GM12878 (cell line): ENCODE results near the gene CIDEA. TPM values are rescaled to one million over a fixed set of nuclear protein-coding genes. Genes with fewer than 3 reads are reported as not detected.

Source experiments
- ATAC-seq: fragments of 200-7000 bp; cut with Tn5 transposase; 3 replicates; pipeline ENCODE4 v1.9.1; 2020; ENCODE audit warnings: mild to moderate bottlenecking, moderate library complexity
- BruUV-seq: library from RNA; stranded (reverse); fragments of 400-500 nt; replicated peaks from 2 replicates; lab custom pipeline; 2021; lab: Mats Ljungman, UMichigan
- CTCF ChIA-PET: fragments of 300-600 bp; sonication (Branson Sonifier 250); formaldehyde crosslinking; extraction: SDS; loops from one replicate; lab custom pipeline; 2021; ENCODE audit warnings: inconsistent platforms; lab: Yijun Ruan, JAX
- POLR2A ChIA-PET: fragments of 350-600 bp; formaldehyde crosslinking; extraction: SDS; loops from one replicate; lab custom pipeline; 2021; ENCODE audit warnings: inconsistent platforms; lab: Charles Lee
- RAD21 ChIA-PET: fragments of 300-600 bp; sonication (Branson Sonifier 250); formaldehyde crosslinking; loops from one replicate; lab custom pipeline; 2023; ENCODE audit warnings: antibody characterized with exemption; ENCODE audit not compliant: unreplicated experiment; lab: Charles Lee
- SMC1A ChIA-PET: fragments of 300-600 bp; sonication (Branson Sonifier 250); formaldehyde crosslinking; loops from one replicate; lab custom pipeline; 2023; ENCODE audit not compliant: unreplicated experiment, uncharacterized antibody; lab: Charles Lee
- DNase-seq: peaks from one replicate; pipeline ENCODE4 v3.0.0-alpha.2; 2011; ENCODE audit warnings: low read depth, low spot score
- FAIRE-seq: peaks from 3 replicates; lab custom pipeline; 2011; peaks lifted over from hg19 to GRCh38; lab: Jason Lieb, UNC
- H2AFZ ChIP-seq: 2 replicates; pipeline ENCODE4 v1.6.0; 2011; ENCODE audit warnings: low read depth, low read length, control low read depth; ENCODE audit not compliant: control insufficient read depth
- H3K27ac ChIP-seq: 2 replicates; pipeline ENCODE4 v1.5.1; 2011; ENCODE audit warnings: control low read depth; ENCODE audit not compliant: control insufficient read depth, insufficient read depth
- H3K27me3 ChIP-seq, 2 experiments: replicated peaks in 1 of 2; 2 replicates each; pipeline versions ENCODE4 v1.6.0 to v1.6.1; 2011; ENCODE audit warnings: low read length in 1 of 2; ENCODE audit not compliant: control insufficient read depth in 2 of 2, insufficient read depth in 2 of 2
- H3K36me3 ChIP-seq, 2 experiments: 2 replicates each; pipeline ENCODE4 v1.5.1; 2011; ENCODE audit warnings: low read length in 1 of 2; ENCODE audit not compliant: control insufficient read depth in 2 of 2, insufficient read depth in 2 of 2
- H3K4me1 ChIP-seq: 2 replicates; pipeline ENCODE4 v1.6.1; 2011; ENCODE audit warnings: mild to moderate bottlenecking, low read length, moderate library complexity, mixed read lengths; ENCODE audit not compliant: control insufficient read depth, insufficient read depth
- H3K4me2 ChIP-seq: 2 replicates; pipeline ENCODE4 v1.6.0; 2011; ENCODE audit warnings: control low read depth; ENCODE audit not compliant: control insufficient read depth, insufficient read depth
- H3K4me3 ChIP-seq: fragments of 200-600 bp; sonication (generic); 2 replicates; pipeline ENCODE4 v1.5.1; 2016
- H3K79me2 ChIP-seq: 2 replicates; pipeline ENCODE4 v1.6.0; 2011; ENCODE audit warnings: low read length; ENCODE audit not compliant: control insufficient read depth, insufficient read depth
- H3K9ac ChIP-seq: 2 replicates; pipeline ENCODE4 v1.8.0; 2011; ENCODE audit warnings: low read length, control low read depth, mixed read lengths; ENCODE audit not compliant: control insufficient read depth, insufficient read depth
- H3K9me3 ChIP-seq: replicated peaks from 3 replicates; pipeline ENCODE4 v1.5.1; 2011; ENCODE audit warnings: mild to moderate bottlenecking, low read length; ENCODE audit not compliant: control insufficient read depth, insufficient read depth
- H4K20me1 ChIP-seq: 2 replicates; pipeline ENCODE4 v1.6.0; 2011; ENCODE audit not compliant: control insufficient read depth, insufficient read depth
- MTA3 ChIP-seq: IDR thresholded peaks from 2 replicates; pipeline ENCODE4 v1.6.1; 2012; ENCODE audit warnings: low read length, inconsistent platforms, borderline replicate concordance
- SMAD5 ChIP-seq: IDR thresholded peaks from 2 replicates; pipeline ENCODE4 v1.6.1; 2016; ENCODE audit warnings: antibody characterized with exemption, low read depth
- WGBS: methylation state at CpG from one replicate; pipeline ENCODE4 v1.1.6; 2016; ENCODE audit warnings: low lambda C conversion rate; ENCODE audit not compliant: insufficient replicate concordance, insufficient coverage; ENCODE audit errors: missing lambda C conversion rate; 5-methylcytosine and 5-hydroxymethylcytosine counted together
- in situ Hi-C: fragments of 300-500 bp; cut with MboI; formaldehyde crosslinking; loops from 9 replicates; pipeline ENCODE4 v1.14.3; 2018; ENCODE audit warnings: mixed read lengths
- intact Hi-C: fragments of 100-400 bp; cut with micrococcal nuclease; formaldehyde crosslinking; loops from one replicate; pipeline ENCODE4 v1.14.2; 2022; ENCODE audit not compliant: unreplicated experiment
- polyA plus RNA-seq, 11 experiments: library from polyadenylated mRNA; depleted of rRNA in 4 of 11; unstranded in 6 of 11; stranded (reverse) in 5 of 11; fragments of >200 nt; fragmentation: Nextera tagmentation in 4 of 11; fragmentation: Illumina TruSeq in 1 of 11; extraction: Ambion mirVana in 4 of 11; extraction: Trizol in 1 of 11; gene quantifications; 1 replicate in 1 of 11; 2 replicates in 10 of 11; pipeline versions ENCODE4 v1.2.1 to v1.2.3, GENCODE V29; 2011 to 2016; ENCODE audit warnings: inconsistent platforms in 2 of 11, missing spikeins in 2 of 11, low read depth in 1 of 11
- total RNA-seq, 4 experiments: library from RNA; depleted of rRNA in 3 of 4; stranded (reverse); fragments of >200 nt in 3 of 4; fragmentation: Illumina TruSeq in 1 of 4; extraction: Trizol in 1 of 4; gene quantifications; 2 replicates each; pipeline versions ENCODE4 v1.2.1 to v1.2.3, GENCODE V29; 2013 to 2021
- TF ChIP-seq, protein P1 (sequence below): IDR thresholded peaks from 2 replicates; pipeline ENCODE4 v1.6.1; 2012; ENCODE audit warnings: mild to moderate bottlenecking, low read depth, low read length

CIDEA gene
- total and polyA plus RNA-seq, 10 of the 15 experiments (the other 5 are each of a cell fraction or from before 2014, with no cell fraction given), result not detected

DNA sequence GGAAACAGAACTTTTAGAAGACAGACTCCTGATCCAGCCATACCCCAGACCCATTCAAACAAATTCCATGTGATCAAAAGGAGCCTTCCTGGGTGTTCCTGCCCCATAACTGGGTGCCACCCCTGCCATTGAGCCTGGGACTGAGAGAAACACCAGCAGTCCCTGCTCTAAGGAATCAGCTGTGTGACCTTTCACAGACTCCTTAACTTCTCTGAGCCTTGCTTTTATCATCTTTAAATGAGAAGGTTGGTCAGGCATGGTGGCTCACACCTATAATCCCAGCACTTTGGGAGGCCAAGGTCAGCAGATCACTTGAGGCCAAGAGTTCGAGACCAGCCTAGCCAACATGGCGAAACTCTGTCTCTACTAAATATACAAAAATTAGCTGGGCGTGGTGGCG, 20.6 kb downstream of the CIDEA start:
- BruUV-seq, result no TSS peak
- Histone ChIP-seq H3K9me3 (no peaks in the 10 kb centered on the region), H3K79me2 (no peaks in the 10 kb centered on the region), H3K4me2 (no peak overlapping the region), H3K4me1 (no peaks in the 10 kb centered on the region), H3K4me3 (no peak overlapping the region), H3K27me3 (no peaks in the 10 kb centered on the region; a peak in 1 of 4 replicates), H3K36me3 (no peaks in the 10 kb centered on the region), H4K20me1 (no peaks in the 10 kb centered on the region), H3K9ac (no peak overlapping the region), H2AFZ (no peak overlapping the region), H3K27ac (no peak overlapping the region)
- FAIRE-seq (no peak), DNase-seq (no peak), ATAC-seq (no peak)
- in situ Hi-C loops (no loop called here), intact Hi-C loops (no loop called here)
- TF ChIP-seq MTA3 (no peak), SMAD5 (no peak)
- TF ChIP-seq, protein P1, sequence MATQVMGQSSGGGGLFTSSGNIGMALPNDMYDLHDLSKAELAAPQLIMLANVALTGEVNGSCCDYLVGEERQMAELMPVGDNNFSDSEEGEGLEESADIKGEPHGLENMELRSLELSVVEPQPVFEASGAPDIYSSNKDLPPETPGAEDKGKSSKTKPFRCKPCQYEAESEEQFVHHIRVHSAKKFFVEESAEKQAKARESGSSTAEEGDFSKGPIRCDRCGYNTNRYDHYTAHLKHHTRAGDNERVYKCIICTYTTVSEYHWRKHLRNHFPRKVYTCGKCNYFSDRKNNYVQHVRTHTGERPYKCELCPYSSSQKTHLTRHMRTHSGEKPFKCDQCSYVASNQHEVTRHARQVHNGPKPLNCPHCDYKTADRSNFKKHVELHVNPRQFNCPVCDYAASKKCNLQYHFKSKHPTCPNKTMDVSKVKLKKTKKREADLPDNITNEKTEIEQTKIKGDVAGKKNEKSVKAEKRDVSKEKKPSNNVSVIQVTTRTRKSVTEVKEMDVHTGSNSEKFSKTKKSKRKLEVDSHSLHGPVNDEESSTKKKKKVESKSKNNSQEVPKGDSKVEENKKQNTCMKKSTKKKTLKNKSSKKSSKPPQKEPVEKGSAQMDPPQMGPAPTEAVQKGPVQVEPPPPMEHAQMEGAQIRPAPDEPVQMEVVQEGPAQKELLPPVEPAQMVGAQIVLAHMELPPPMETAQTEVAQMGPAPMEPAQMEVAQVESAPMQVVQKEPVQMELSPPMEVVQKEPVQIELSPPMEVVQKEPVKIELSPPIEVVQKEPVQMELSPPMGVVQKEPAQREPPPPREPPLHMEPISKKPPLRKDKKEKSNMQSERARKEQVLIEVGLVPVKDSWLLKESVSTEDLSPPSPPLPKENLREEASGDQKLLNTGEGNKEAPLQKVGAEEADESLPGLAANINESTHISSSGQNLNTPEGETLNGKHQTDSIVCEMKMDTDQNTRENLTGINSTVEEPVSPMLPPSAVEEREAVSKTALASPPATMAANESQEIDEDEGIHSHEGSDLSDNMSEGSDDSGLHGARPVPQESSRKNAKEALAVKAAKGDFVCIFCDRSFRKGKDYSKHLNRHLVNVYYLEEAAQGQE, result no peak
- 46% methylated on average over 4 of the region's 4 CpGs for WGBS
- ChIA-PET POLR2A (no interaction called here), SMC1A (no interaction called here), CTCF (interaction anchor here (1.1 to 1.5 kb wide), 2 partner anchors 11 to 53 kb away, joined by 4 to 6 read pairs; no protein-coding TSS in a partner anchor), RAD21 (no interaction called here)
